Measurements from ENCODE around the gene PTPRD. TPM values are rescaled to one million over a fixed set of nuclear protein-coding genes. Genes with fewer than 3 reads are reported as not detected.
A peak's percentile ranks its signal among the peaks of the same experiment; 100 is the strongest.

Gene PTPRD
- total and polyA plus RNA-seq, 9 donors = 16.2 to 231 (median 85.8) TPM

GRCh38 chr9:8724284-8725018 is 1888.4 kb downstream of the PTPRD start:
- no peaks in the 10 kb centered on the region for H3K36me3 ChIP-seq
- H3K4me3 ChIP-seq = no peak overlapping the region
- TF ChIP-seq CTCF (IDR thresholded peaks at IDR 0.05) (no peak), POLR2A (IDR thresholded peaks at IDR 0.05) (no peak), EP300 (IDR thresholded peaks at IDR 0.05) (no peak)
- no peaks in the 10 kb centered on the region for H3K9me3 ChIP-seq
- peak in 4 of 5 donors; percentile 29 to 50 (median 44) for DNase-seq
- intact Hi-C loops (cut with DNase I) = no loop called here
- 29 to 71% (median 34%) methylated on average over 11 of the region's 11 CpGs for WGBS, 3 donors
- no peak overlapping the region for H3K27ac ChIP-seq
- no peaks in the 10 kb centered on the region for H3K4me1 ChIP-seq (ENCODE audit: insufficient read depth)
- no peaks in the 10 kb centered on the region for H3K27me3 ChIP-seq

GRCh38 chr9:8723195-8723594 is 1889.6 kb downstream of the PTPRD start:
- Histone ChIP-seq H3K36me3 (no peaks in the 10 kb centered on the region), H3K4me1 (ENCODE audit: insufficient read depth) (no peaks in the 10 kb centered on the region), H3K27ac (no peak overlapping the region), H3K9me3 (no peaks in the 10 kb centered on the region), H3K4me3 (no peak overlapping the region), H3K27me3 (no peaks in the 10 kb centered on the region)
- no peak for TF ChIP-seq POLR2A (IDR thresholded peaks at IDR 0.05)
- TF ChIP-seq CTCF (IDR thresholded peaks at IDR 0.05) = no peak
- no peak for TF ChIP-seq EP300 (IDR thresholded peaks at IDR 0.05)
- intact Hi-C loops (cut with DNase I) = no loop called here
- WGBS, 3 donors = 95 to 98% (median 96%) methylated on average over 5 of the region's 5 CpGs
- DNase-seq = no peak

GRCh38 chr9:8719833-8720486 is 1892.8 kb downstream of the PTPRD start:
- intact Hi-C loops (cut with DNase I) = no loop called here

GRCh38 chr9:8718121-8718725 is 1894.6 kb downstream of the PTPRD start:
- intact Hi-C loops (cut with DNase I) = no loop called here
- Histone ChIP-seq H3K36me3 (no peaks in the 10 kb centered on the region), H3K9me3 (no peaks in the 10 kb centered on the region), H3K4me1 (ENCODE audit: insufficient read depth) (no peaks in the 10 kb centered on the region), H3K4me3 (no peak overlapping the region), H3K27ac (no peak overlapping the region), H3K27me3 (no peaks in the 10 kb centered on the region)
- 57 to 64% (median 59%) methylated on average over 4 of the region's 4 CpGs for WGBS, 3 donors
- DNase-seq = no peak
- TF ChIP-seq POLR2A (IDR thresholded peaks at IDR 0.05) (no peak), CTCF (IDR thresholded peaks at IDR 0.05) (no peak), EP300 (IDR thresholded peaks at IDR 0.05) (no peak)

More at GRCh38 chr9:8719833-8720486, 1892.8 kb downstream of the PTPRD start:
- H3K4me1 ChIP-seq (ENCODE audit: insufficient read depth) = no peaks in the 10 kb centered on the region
- H3K27me3 ChIP-seq = no peaks in the 10 kb centered on the region
- H3K27ac ChIP-seq = no peak overlapping the region
- H3K4me3 ChIP-seq = no peak overlapping the region
- TF ChIP-seq POLR2A (IDR thresholded peaks at IDR 0.05) = no peak
- WGBS, 3 donors = 89 to 100% (median 93%) methylated on average over 1 of the region's 1 CpG
- H3K9me3 ChIP-seq = no peaks in the 10 kb centered on the region
- DNase-seq = no peak
- H3K36me3 ChIP-seq = no peaks in the 10 kb centered on the region

Measured in ovary (tissue), 9 donors.